GF-D8 (cell line): ENCODE measurements around the gene EMSY.
A peak's percentile ranks its signal among the peaks of the same experiment; 100 is the strongest.
"Not testable (repeated sequence)": the region's sequence is repeated elsewhere in the genome, so short reads cannot be mapped to it uniquely, and the experiment has no call there.

Source experiments
- DNase-seq: peaks from one replicate; lab custom pipeline; 2025; lab: John Stamatoyannopoulos, UW

The EMSY gene

GRCh38 chr11:76444384-76445120 lies at the start of gene EMSY:
Gene EMSY, plus strand, starts transcription at chr11:76445018. Its CDS starts 1,921 bp downstream, at chr11:76446939.
- DNase-seq: peak; percentile 98

GRCh38 chr11:76395296-76395695 lies 49.5 kb upstream of the EMSY start:
- no peak for DNase-seq

GRCh38 chr11:76397383-76397782 lies 47.4 kb upstream of the EMSY start:
- DNase-seq: no peak

- DNase-seq: no peak
These were observed 43.9 kb upstream of the EMSY start for GRCh38 chr11:76400967-76401366.

- DNase-seq: not testable (repeated sequence)
These were observed 43.3 kb upstream of the EMSY start for GRCh38 chr11:76401484-76401883.

- no peak for DNase-seq
These were observed 38.5 kb upstream of the EMSY start for GRCh38 chr11:76406359-76406758.

GRCh38 chr11:76408171-76408965 lies 36.5 kb upstream of the EMSY start:
- DNase-seq: no peak

- DNase-seq: no peak
These were observed 33.9 kb upstream of the EMSY start for GRCh38 chr11:76410851-76411357.

- DNase-seq: no peak
These were observed 29.7 kb upstream of the EMSY start for GRCh38 chr11:76415073-76415472.

- no peak for DNase-seq
These were observed 24.9 kb upstream of the EMSY start for GRCh38 chr11:76419896-76420295.

- DNase-seq: no peak
These were observed 20.4 kb upstream of the EMSY start for GRCh38 chr11:76424379-76424778.

GRCh38 chr11:76424891-76425290 lies 19.9 kb upstream of the EMSY start:
- no peak for DNase-seq

GRCh38 chr11:76426660-76427059 lies 18.2 kb upstream of the EMSY start:
- DNase-seq: no peak

GRCh38 chr11:76436020-76436419 lies 8.8 kb upstream of the EMSY start:
- DNase-seq: no peak

GRCh38 chr11:76443268-76443980 lies 1.4 kb upstream of the EMSY start:
- no peak for DNase-seq

- no peak for DNase-seq
These were observed 794 bp upstream of the EMSY start for GRCh38 chr11:76444065-76444383.

GRCh38 chr11:76445121-76446084 lies 585 bp downstream of the EMSY start:
- DNase-seq: peak; percentile 38

- no peak for DNase-seq
These were observed 3.7 kb downstream of the EMSY start for GRCh38 chr11:76448506-76448905.

- DNase-seq: no peak
These were observed 8.4 kb downstream of the EMSY start for GRCh38 chr11:76453248-76453647.

GRCh38 chr11:76455331-76455730 lies 10.5 kb downstream of the EMSY start:
- no peak for DNase-seq

GRCh38 chr11:76455931-76456330 lies 11.1 kb downstream of the EMSY start:
- DNase-seq: no peak
